ENCODE data around the gene SLC8A3. TPM values are rescaled to one million over a fixed set of nuclear protein-coding genes. Genes with fewer than 3 reads are reported as not detected.

Gene SLC8A3
- total and polyA plus RNA-seq, 2 donors from 2014 or later = 0.98 TPM; not detected in 1

DNA sequence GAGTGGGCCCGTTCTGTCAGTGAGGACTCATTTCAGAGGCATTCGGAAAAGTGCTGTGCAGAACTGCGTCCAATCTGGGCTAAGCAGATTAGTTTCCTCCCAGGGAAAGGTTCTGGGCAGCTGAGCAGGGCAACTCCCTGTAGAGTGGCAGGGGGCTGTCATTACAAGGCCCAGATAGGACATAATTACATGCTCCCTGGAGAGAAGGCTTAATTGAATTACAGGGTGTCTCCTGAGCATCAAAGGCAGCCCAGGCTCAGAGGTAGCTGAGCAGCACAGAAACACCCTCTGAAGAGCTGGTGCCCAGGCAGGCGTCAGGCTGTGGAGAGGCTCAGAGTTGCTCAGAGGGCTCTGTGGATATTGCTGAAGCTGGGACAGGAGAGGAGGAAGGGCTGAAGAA, 36.0 kb downstream of the SLC8A3 start:
- no peaks in the 10 kb centered on the region for H3K4me1 ChIP-seq (ENCODE audit: control insufficient read depth in 2 of 3, insufficient read depth in 2 of 3, low read depth in 1 of 3, low read length in 3 of 3)
- FAIRE-seq = no peak

DNA sequence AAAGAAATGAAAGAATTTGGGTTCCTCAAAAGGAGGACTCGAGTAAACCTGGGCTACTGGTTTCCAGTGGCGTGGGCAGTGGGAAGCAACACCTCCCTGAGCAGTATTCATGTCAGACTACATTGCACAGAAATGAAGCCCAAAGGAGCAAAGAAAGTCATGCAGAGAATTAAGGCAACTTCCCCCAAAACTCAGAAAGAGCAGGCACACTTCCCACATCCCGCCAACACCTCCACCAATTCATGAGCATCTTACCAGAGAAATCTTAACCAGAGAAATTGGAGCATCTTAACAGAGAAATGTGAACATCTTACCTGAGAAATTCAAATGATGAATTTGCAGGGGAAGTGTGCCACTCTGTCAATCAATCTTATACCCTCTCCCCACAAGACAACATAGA, 36.7 kb downstream of the SLC8A3 start:
- no peak overlapping the region for H3K4me3 ChIP-seq (ENCODE audit: low read length in 3 of 3)
- no peak overlapping the region for H3K27ac ChIP-seq (ENCODE audit: low read depth in 2 of 2, low read length in 2 of 2)
- no peaks in the 10 kb centered on the region for H3K4me1 ChIP-seq (ENCODE audit: control insufficient read depth in 2 of 3, insufficient read depth in 2 of 3, low read depth in 1 of 3, low read length in 3 of 3)
- no peaks in the 10 kb centered on the region for H3K27me3 ChIP-seq (ENCODE audit: control insufficient read depth, insufficient read depth, low read length)
- FAIRE-seq (no peak), DNase-seq (no peak)
- intact Hi-C loops (cut with DNase I) = no loop called here
- no peaks in the 10 kb centered on the region for H3K36me3 ChIP-seq (ENCODE audit: control insufficient read depth in 2 of 3, insufficient read depth in 3 of 3, low read length in 3 of 3)
- H3K9ac ChIP-seq (ENCODE audit: low read length in 3 of 3) = no peak overlapping the region
- TF ChIP-seq, protein P1, sequence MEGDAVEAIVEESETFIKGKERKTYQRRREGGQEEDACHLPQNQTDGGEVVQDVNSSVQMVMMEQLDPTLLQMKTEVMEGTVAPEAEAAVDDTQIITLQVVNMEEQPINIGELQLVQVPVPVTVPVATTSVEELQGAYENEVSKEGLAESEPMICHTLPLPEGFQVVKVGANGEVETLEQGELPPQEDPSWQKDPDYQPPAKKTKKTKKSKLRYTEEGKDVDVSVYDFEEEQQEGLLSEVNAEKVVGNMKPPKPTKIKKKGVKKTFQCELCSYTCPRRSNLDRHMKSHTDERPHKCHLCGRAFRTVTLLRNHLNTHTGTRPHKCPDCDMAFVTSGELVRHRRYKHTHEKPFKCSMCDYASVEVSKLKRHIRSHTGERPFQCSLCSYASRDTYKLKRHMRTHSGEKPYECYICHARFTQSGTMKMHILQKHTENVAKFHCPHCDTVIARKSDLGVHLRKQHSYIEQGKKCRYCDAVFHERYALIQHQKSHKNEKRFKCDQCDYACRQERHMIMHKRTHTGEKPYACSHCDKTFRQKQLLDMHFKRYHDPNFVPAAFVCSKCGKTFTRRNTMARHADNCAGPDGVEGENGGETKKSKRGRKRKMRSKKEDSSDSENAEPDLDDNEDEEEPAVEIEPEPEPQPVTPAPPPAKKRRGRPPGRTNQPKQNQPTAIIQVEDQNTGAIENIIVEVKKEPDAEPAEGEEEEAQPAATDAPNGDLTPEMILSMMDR (IDR thresholded peaks at IDR 0.05; ENCODE audit: borderline replicate concordance, extremely low read depth, insufficient read depth) = no peak
- H3K9me3 ChIP-seq (ENCODE audit: control insufficient read depth in 2 of 3, insufficient read depth in 1 of 3, low read length in 3 of 3) = no peaks in the 10 kb centered on the region

More for the DNA sequence above, 36.0 kb downstream of the SLC8A3 start:
- Histone ChIP-seq H3K4me3 (ENCODE audit: low read length in 3 of 3) (no peak overlapping the region), H3K9ac (ENCODE audit: low read length in 3 of 3) (no peak overlapping the region), H3K27ac (ENCODE audit: low read depth in 2 of 2, low read length in 2 of 2) (no peak overlapping the region), H3K27me3 (ENCODE audit: control insufficient read depth, insufficient read depth, low read length) (no peaks in the 10 kb centered on the region), H3K36me3 (ENCODE audit: control insufficient read depth in 2 of 3, insufficient read depth in 3 of 3, low read length in 3 of 3) (no peaks in the 10 kb centered on the region), H3K9me3 (ENCODE audit: control insufficient read depth in 2 of 3, insufficient read depth in 1 of 3, low read length in 3 of 3) (no peaks in the 10 kb centered on the region)
- intact Hi-C loops (cut with DNase I) = no loop called here
- peak in 3 of 5 donors; percentile 11 to 22 (median 13) for DNase-seq
- TF ChIP-seq, protein P1 (IDR thresholded peaks at IDR 0.05; ENCODE audit: borderline replicate concordance, extremely low read depth, insufficient read depth) = no peak

DNA sequence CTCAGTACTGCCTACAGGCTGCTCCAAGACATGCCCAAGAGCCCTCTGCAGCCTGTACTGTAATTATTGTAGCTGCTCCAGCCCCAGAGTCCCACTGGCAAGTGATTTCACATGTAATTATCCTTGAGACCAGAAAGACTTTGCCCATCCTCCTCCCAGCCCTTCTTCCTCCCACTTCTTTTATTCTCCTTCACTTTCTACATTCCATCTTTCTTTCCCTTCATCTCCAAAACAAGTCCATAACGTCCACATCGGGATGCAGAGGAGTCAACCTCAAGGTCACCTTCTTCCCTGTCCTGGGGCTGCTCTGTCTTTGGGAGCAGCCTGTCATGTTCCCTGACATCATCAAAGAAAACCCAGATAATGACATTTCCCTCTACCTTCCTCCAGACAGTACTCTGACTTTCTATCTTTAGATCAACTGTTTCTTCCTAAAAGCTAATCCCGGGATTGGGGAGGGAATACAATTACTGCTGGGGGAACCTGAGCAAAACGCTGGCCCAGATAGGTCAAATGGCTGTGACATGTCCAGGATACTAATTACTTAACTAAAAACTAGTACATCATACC, 39.1 kb downstream of the SLC8A3 start:
- H3K4me1 ChIP-seq (ENCODE audit: control insufficient read depth in 2 of 3, insufficient read depth in 2 of 3, low read depth in 1 of 3, low read length in 3 of 3) = no peaks in the 10 kb centered on the region
- H3K27me3 ChIP-seq (ENCODE audit: control insufficient read depth, insufficient read depth, low read length) = no peaks in the 10 kb centered on the region
- no peak overlapping the region for H3K27ac ChIP-seq (ENCODE audit: low read depth in 2 of 2, low read length in 2 of 2)
- DNase-seq (no peak), FAIRE-seq (no peak)
- H3K9ac ChIP-seq (ENCODE audit: low read length in 3 of 3) = no peak overlapping the region
- H3K36me3 ChIP-seq (ENCODE audit: control insufficient read depth in 2 of 3, insufficient read depth in 3 of 3, low read length in 3 of 3) = no peaks in the 10 kb centered on the region
- H3K4me3 ChIP-seq (ENCODE audit: low read length in 3 of 3) = no peak overlapping the region
- TF ChIP-seq, protein P1 (IDR thresholded peaks at IDR 0.05; ENCODE audit: borderline replicate concordance, extremely low read depth, insufficient read depth) = no peak
- intact Hi-C loops (cut with DNase I) = no loop called here
- no peaks in the 10 kb centered on the region for H3K9me3 ChIP-seq (ENCODE audit: control insufficient read depth in 2 of 3, insufficient read depth in 1 of 3, low read length in 3 of 3)

Data from kidney (tissue), 14 donors.